ENCODE measurements around the gene ZNF778.

Gene ZNF778

GRCh38 chr16:89278441-89279240 is 61.1 kb downstream of the ZNF778 start:
- TF ChIP-seq CTCF (IDR thresholded peaks at IDR 0.05; ENCODE audit: extremely low read depth, missing control alignments): no peak
- no peak for DNase-seq (ENCODE audit: low spot score)

- no peak for DNase-seq (ENCODE audit: low spot score)
- no peak for TF ChIP-seq CTCF (IDR thresholded peaks at IDR 0.05; ENCODE audit: extremely low read depth, missing control alignments)
These were observed 62.4 kb downstream of the ZNF778 start for GRCh38 chr16:89279666-89280481.

- no peak for TF ChIP-seq CTCF (IDR thresholded peaks at IDR 0.05; ENCODE audit: extremely low read depth, missing control alignments)
These were observed 63.2 kb downstream of the ZNF778 start for GRCh38 chr16:89280546-89281188.

GRCh38 chr16:89281189-89281577 is 63.7 kb downstream of the ZNF778 start:
- no peak for DNase-seq (ENCODE audit: low spot score)

More at GRCh38 chr16:89280546-89281188, 63.2 kb downstream of the ZNF778 start:
- DNase-seq (ENCODE audit: low spot score): no peak

GRCh38 chr16:89281829-89282228 is 64.3 kb downstream of the ZNF778 start:
- DNase-seq (ENCODE audit: low spot score): no peak
- TF ChIP-seq CTCF (IDR thresholded peaks at IDR 0.05; ENCODE audit: extremely low read depth, missing control alignments): no peak

More at GRCh38 chr16:89281189-89281577, 63.7 kb downstream of the ZNF778 start:
- TF ChIP-seq CTCF (IDR thresholded peaks at IDR 0.05; ENCODE audit: extremely low read depth, missing control alignments): no peak

GRCh38 chr16:89282523-89282922 is 65.0 kb downstream of the ZNF778 start:
- DNase-seq (ENCODE audit: low spot score): no peak
- no peak for TF ChIP-seq CTCF (IDR thresholded peaks at IDR 0.05; ENCODE audit: extremely low read depth, missing control alignments)

All from GM20000 (cell line).